ENCODE data around the gene TMSB4X.
"Not testable (repeated sequence)": the region's sequence is repeated elsewhere in the genome, so short reads cannot be mapped to it uniquely, and the experiment has no call there.

The TMSB4X gene

DNA sequence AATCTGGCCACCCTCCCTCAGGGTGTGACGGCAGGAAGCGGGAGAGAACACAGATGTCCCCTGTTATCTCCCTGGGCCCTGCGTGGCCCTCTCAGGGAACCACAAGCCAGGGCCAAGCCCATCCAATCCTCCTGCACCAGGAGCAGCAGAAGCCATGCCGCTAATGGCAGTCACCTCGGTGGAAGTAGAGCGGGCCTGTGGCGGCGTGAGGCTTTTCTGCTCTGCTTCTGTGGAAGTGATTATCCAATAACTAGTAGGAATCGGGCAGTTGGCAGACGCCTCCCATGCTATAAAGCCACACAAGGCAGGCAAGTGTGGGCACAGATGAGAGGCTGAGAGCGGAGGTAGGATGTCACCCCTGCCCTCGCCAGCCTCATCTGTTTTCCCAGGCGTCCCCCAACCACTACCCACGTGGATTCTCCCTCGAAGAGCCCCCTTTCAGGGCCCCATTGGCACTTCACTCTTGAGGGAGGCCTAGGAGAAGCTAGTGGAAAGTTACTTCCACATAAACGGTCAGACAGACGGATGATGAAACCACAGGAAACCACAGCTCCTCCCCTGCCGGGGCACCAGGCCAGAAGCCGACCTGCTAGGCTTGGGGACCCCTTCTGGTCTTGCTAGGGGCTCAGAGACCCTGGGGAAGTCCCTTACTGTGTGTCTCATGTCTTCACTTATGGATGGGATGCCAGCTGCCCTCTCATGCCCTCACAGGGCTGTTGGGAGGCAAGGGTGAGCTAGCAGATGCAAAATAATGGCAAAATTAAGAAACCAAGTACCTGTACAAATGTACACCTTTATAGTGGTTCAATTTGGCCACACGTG lies 18.8 kb upstream of the TMSB4X start:
- peak; percentile 84 for DNase-seq

DNA sequence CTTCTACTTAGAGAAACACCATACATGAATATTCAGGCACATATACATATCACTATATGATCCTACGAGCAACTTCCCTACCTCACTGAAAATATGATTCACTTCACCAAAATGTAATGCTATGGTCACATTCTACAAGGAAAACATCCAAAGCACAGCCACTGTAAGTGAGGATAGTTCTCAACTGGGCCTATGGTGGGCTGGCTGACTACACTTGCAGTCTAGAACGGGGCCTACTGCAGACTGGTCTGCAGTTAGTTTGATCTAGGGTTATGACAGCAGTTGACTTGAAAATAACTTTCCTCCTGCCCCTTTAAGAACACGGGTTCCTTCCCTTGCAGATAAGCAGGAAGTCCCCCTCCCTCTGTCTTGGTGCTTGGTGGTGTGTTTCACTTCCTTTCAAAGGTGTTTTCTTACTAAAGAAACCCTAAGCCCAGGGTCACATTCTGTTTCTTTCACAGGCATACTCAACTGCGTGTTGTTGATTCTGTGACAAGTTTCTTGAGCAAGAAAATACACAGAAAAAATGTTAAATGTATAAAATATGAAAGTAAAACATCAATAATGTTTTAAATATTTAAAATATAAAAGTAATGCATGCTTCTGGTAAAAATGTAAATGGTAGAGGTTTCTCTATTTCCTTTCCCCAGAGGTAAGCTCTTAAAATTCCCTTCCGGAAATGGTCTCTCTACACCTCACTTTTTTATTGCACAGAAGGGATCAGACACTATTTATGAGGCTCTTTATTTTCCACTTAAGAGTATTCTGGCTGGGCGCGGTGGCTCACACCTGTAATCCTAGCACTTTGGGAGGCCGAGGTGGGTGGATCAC lies 18.0 kb upstream of the TMSB4X start:
- DNase-seq: no peak

DNA sequence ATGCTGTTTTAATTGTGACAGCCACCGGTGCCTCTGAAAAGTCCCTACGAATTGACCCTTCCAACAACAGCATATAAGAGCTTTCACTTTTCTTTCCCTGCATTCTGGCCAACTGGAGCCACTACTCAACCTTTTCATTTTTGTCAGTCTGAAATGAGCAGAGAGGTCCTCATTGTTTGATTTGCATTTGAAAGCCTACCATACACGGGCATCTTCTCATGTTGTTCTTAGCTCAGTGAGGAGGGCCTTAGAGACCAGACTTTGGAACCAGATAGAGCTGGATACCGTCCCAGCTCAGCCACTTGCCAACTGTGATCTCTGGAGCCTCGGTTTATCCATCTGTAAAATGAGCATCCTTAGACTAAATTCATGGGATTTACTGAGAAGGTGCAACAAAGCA lies 16.9 kb upstream of the TMSB4X start:
- DNase-seq: no peak

DNA sequence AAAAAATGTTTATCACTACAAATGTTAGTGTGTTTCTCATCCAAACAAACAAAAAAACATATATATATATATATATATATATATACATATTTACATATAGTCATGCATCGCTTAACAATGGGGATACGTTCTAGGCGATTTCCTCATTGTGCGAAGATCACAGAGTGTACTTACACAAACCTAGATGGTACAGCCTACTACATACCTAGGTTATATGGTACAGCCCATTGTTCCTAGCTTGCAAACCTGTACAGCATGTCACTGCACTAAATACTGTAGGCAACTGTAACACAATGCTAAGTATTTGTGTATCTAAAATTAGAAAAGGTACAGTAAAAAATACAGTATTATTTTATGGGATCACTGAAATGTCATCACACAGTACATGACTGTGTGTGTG lies 16.4 kb upstream of the TMSB4X start:
- DNase-seq: no peak

DNA sequence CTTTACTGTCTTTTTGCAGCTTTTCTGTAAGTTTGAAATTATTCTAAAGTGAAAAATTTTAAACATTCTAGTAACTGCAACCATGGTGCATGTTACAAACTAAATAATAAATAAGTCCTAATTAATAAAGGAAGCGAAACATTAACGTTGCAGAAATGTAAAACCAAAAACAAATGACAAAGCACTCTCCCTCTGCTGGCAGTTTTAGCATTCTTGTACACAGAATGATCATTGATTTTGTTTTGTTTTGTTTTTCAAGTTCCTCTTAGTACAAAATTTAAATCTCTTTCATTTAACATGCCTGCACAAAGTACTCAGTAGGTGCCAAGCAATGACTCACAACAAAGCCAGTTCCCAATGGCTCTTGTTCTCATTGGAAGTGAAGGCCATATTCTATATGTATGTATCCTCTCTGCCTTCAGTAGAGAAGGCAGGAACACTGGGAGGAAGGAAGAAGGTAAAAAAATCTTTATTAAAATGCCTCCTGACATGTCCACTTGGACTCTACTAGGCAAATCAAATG lies 13.7 kb upstream of the TMSB4X start:
- DNase-seq: no peak

DNA sequence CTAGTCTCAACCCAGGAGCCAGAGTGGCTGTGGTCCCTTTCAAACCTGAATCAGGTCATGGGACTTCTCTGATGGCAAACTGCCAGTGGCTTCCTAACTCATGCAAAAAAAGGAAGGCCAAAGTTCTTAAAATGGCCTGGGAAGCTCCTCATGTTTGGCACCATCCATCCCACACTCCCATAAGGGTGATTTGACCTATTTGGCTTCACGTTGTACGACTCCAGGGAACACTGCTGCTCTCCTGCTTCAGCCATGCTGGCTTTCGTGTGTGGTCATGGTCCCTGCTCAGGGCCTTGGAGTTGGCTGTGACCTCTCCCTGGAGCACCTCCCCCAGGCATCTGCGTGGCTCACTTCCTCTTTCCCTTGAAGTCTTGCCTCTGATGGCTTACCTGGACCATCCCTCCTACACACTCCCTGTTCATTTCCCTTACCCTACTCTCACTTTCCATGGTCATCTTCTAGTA lies 12.8 kb upstream of the TMSB4X start:
- DNase-seq: no peak

DNA sequence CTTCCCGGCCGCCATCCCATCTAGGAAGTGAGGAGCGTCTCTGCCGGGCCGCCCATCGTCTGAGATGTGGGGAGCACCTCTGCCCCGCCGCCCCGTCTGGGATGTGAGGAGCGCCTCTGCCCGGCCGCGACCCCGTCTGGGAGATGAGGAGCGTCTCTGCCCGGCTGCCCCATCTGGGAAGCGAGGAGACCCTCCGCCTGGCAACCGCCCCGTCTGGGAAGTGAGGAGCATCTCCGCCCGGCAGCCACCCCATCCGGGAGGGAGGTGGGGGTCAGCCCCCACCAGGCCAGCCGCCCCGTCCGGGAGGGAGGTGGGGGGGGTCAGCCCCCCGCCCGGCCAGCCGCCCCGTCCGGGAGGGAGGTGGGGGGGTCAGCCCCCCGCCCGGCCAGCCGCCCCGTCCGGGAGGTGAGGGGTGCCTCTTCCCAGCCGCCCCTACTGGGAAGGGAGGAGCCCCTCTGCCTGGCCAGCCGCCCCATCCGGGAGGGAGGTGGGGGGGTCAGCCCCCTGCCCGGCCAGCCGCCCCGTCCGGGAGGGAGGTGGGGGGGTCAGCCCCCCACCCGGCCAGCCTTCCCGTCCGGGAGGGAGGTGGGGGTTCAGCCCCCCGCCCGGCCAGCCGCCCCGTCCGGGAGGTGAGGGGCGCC lies 11.6 kb upstream of the TMSB4X start:
- DNase-seq: not testable (repeated sequence)

DNA sequence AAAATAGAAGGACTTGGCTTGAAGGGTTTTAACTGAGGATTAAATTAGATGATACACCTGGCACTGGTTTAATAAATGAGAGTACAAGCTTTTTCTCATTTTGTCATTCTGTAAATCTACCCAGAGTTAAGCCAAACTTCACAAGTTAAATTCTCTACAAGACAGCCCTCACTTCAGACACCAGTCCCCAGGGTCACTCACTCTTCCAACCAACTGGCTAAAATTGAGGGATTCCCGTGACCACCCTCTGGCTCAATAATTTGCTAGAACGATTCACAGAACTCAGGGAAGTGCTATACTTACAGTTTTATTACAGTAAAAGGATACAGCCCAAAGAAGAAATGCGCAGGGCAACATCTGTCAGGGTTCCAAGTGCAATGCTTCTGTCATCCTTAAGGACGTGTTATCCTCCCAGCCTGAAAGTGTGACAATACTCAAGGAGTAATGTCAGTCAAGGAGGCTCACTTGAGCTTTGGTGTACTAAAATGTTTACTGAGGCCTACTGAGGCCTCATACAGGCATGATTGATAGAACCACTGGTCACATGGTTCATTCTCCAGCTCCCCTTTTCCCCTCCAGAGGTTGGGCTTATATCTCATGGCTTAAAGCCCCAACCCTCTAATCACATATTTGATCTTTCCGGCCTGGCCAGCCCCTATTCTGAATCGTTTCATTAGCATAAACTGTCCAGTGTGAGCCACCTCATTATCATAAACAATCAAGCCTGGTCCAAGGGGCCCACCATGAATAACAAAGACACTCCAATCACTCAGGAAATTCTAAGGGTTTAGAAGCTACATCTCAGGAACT lies 9.6 kb upstream of the TMSB4X start:
- no peak for DNase-seq

DNA sequence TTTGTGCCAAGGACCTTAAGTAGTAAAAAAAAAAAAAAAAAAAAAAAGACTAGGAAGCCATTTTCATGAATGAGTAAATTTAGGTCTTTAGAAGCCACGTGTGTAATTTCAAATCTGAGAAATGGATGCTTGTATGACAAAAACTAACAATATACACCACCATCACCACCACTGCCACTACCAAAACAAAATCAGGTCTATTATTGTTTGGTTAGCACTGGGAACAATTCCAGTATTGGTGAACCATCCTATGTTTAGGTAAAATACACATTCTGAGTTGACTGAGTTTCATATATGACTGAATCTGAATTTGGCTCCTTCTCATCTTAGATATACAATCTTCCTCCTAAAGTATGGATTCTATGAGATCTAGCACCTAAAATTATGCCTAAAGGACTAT lies 8.8 kb upstream of the TMSB4X start:
- no peak for DNase-seq

DNA sequence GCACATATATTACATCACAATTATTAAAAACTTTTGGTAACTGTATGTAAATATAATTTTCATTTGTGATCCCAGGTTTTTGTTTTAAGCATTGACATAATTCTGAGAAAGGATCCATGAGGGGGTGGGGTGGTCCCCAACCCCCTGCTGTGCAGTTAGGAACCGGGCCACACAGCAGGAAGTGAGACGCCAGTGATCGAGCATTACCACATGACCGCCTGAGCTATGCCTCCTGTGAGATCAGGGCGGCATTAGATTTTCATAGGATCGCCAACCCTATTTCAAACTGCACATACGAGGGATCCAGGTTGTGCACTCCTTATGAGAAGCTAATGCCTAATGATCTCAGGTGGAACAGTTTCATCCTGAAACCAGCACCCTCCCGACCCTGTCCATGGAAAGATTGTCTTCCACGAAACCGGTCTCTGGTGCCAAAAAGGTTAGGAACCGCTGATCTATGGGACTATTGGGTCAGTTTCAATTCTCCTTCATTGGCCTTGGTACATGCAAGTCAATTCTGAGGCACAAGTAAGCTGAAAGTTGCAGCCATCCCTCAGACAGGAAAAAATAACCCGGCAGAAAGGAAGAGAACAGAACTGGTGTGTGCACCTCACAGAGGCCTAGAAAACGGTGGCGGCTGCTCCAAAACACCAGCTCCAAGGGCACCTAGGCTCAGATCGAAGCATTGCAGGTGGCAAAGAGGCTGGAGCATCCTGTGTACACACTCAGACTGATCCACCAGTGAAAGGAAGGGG lies 7.0 kb upstream of the TMSB4X start:
- no peak for DNase-seq

DNA sequence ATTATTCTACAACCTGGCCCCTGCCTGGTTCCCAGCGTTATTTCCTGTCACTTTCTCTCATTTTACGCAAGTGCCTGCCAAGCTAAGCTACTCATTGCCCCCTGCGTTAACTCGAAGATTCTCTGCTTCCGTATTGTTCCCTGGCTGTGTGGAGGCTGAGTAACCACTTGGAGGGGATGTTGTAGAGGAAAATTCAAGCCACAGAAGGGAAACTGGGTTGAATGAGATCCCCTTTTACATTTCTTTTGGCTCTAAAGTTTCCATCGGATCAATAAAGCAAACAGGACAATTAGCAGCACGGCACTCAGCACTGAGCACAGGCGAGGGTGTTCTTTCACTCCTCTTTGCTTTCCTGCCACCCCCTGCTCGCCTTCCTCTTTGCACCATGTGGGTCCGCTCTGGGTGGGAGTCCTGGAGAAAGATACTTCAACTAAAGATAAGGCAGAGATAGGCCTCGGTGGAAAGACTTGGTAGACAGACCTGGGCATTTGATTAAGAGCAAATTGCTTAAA lies 4.2 kb upstream of the TMSB4X start:
- DNase-seq: peak; percentile 63

DNA sequence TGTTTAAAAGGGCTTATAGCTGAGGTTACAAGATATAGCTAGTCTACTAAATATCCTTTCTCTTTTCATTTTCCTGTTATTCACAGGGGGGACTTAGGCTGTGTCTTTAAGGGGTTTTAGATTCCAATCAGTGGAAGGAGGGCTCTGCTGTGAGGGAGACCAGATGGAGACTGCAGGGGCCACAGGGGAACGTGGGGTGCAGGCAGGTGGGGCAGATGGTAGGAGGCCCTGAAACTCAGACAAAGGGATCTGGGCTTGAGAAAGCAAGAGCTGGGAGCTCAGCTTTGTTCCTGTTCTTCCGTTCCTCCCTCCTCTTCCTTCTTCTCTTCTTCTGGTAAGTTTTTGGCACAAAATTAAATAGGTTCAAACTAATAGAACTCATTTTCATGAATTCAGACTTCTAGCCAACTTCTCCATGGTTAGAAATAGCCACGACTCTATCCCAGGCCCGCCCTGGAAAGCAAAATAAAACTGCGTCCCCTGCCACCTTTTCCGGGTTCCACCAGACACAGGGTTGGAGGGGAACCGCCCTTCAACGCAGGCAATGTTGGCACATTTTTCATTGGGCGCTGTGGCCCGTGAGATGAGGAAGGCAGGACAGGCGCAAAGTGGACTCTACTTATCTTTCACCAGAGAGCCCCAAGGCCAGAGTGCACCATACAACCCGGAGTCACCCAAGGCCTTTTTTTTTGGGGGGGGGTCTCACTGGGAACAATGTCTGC lies 3.5 kb upstream of the TMSB4X start:
- no peak for DNase-seq

DNA sequence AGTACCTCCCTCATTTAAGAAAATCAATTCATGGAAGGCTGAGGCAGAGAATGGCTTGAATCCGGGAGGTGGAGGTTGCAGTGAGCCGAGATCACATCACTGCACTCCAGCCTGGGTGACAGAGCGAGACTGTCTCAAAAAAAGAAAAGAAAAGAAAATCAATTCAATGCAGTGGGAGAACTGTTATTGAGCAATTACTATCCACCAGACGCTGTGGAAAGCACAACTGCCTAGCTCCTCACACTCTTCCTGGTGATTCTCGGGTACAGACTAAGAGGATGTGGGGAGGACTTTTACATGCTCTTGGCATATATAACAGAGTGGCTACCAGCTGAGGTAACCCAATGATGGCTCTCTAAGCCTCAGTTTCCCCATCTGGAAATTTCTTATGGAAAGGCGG lies 2.7 kb upstream of the TMSB4X start:
- DNase-seq: no peak

DNA sequence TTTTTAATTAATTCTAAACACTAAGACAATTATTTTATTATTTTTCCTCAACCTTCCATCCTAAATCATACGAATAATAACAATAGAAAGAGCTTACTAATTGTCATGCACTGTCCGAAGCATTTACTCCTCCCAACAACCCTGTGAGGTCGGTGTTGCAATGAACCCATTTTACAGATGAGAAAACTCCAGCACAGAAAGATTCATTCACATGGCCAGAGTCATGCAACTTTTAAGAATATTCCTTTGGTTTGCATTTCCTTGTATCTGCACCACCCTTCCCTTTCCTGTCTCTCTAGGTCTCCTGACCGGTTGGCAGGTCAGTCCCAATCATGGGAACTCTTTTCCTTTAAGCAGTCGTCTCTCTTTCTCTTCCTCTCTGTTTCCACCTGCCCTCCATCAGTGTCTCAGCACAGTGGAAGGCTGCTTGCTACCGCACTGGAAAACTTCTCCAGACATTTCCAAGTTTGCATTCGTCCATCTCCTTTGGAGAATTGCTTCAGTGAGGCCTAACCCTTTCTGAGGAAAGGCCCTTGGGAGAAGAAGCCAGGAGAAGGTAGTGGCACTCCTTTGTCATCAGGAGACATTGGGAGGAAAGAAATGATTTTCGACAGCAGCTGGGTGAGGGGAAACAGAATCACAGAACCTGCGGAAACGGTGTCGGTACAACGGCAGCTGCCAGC lies 1.9 kb upstream of the TMSB4X start:
- no peak for DNase-seq

DNA sequence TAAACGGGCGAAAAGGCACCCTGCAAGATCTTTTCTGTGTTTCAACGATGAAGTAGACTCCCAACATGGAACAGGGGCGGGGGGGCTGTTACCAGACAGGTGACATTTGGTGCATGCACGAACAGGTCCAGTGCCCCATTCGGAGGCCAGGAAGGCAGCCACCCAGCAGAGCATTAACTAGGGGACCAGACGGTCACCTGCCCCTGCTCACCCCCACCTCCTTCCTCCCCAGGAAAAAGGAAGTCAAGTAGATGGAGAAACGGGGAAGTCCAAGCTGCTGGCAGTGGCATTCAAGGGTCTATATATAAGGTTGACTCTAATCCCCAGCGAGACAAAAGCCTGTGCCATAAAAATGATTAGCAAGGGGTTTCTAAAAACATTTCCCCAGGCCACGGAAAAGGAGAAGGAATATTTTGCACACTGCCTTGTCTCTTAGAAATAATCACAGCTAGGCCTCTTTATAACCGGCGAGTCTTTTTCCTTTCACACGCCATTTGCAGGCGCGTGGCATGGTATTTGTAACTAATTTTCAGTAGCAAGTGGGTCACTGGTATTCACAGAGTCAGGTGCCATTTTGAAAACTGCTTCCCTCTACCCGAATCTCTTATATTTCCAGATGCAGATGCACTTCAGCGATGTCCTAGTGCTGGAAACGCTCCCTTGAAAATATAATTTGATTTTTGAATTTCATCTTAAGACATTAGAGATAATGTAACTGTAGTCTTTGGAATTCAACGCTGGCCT lies 1.2 kb upstream of the TMSB4X start:
- DNase-seq: no peak

DNA sequence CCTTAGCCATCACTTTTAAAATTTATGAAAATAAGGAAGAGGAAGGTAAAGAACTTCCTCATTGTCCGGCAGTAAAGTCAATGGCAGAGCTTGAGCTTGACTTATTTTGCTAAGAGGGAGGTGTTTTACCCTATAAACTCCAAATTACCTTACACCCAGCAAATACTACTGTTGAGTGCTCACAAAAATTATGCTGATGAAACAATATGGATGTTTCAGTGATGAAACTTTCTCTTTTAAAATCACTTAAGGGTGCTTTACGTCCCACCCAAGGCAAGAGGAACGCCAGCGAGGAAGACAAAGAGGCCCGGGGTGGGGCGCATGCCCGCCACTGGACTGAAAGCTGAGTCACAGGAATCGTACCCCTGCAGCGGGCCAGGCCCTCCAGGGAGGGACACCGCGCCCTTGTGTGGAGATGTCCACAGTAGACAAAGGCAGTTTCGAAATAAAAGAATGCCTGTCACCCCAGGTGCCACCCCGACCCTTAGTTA lies 560 bp upstream of the TMSB4X start:
- DNase-seq: peak; percentile 64

DNA sequence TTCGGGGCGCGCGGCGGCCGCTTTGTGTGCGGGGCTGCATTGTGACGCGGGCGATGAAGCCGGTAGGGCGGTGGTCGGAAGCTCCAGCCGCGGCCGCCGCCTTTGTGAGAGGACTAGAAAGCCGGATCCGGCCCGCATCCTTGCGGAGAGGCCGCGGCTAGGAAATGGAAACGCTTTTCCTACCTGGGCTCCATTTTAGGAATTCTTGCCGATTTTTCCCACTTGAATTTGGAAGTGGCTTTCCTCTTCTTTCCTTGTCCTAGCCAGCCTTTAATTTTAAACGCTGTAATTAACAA lies 708 bp downstream of the TMSB4X start:
- DNase-seq: no peak

DNA sequence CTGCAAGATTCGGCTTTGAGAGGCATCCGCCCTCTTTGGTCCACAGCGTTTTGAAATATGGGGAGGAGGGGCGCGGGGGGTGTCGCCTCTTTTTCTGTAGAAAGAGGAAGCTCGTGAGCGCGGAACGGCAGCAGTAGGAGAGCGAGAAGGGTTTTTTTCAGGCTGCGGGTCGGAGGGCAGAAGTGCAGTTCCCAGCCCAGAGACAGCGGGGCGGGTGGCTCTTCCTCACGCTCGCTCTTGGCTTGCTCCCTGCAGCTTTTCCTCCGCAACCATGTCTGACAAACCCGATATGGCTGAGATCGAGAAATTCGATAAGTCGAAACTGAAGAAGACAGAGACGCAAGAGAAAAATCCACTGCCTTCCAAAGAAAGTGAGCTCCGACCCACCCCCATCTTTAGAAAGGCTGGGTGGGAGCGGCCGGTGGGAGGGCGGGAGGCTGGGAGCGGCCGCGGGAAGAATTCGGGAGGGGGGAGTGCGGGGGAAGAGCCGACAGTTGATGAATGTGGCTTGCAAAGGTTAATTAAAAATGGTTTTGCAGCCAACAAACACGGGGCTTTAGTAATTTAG lies 1.2 kb downstream of the TMSB4X start:
- peak; percentile 72 for DNase-seq

Measured in femur (tissue), 1 donor.